HFFc6 (cell line): ENCODE measurements around the gene CCDC86. TPM values are rescaled to one million over a fixed set of nuclear protein-coding genes. Genes with fewer than 3 reads are reported as not detected.

Experiments
- DNase-seq: peaks from one replicate; pipeline ENCODE4 v3.0.0-alpha.2; 2018
- H3K27ac Mint-ChIP-seq: 2 replicates; pipeline ENCODE4 v1.8.0; 2020; ENCODE audit warnings: mild to moderate bottlenecking, mixed read lengths
- H3K27me3 Mint-ChIP-seq: 2 replicates; pipeline ENCODE4 v1.8.0; 2021; ENCODE audit warnings: mild to moderate bottlenecking, moderate library complexity, mixed read lengths; ENCODE audit not compliant: insufficient read depth
- H3K36me3 Mint-ChIP-seq: 2 replicates; pipeline ENCODE4 v1.8.0; 2021; ENCODE audit warnings: low read depth, mixed read lengths
- H3K4me1 Mint-ChIP-seq: 2 replicates; pipeline ENCODE4 v1.8.0; 2020; ENCODE audit warnings: low read depth, mixed read lengths
- H3K4me3 Mint-ChIP-seq: 2 replicates; pipeline ENCODE4 v1.8.0; 2020; ENCODE audit warnings: mild to moderate bottlenecking, moderate library complexity, mixed read lengths
- H3K9me3 Mint-ChIP-seq: 2 replicates; pipeline ENCODE4 v1.8.0; 2020; ENCODE audit warnings: mild to moderate bottlenecking, mixed read lengths
- CTCF ChIP-seq: fragments of 200-600 bp; sonication (generic); IDR thresholded peaks from 2 replicates; pipeline ENCODE4 v1.5.0; 2021; ENCODE audit warnings: antibody characterized with exemption, mild to moderate bottlenecking
- total RNA-seq, 6 experiments: library from RNA; stranded (reverse); fragmentation: NEBNext Ultra II Directional; extraction: Animal tissue kit (Norgen Biotek cat#: 25700); gene quantifications; 2 replicates in 1 of 6; 3 replicates in 5 of 6; pipeline ENCODE4 v1.2.3, GENCODE V29; 2021

The CCDC86 gene
- total RNA-seq, 6 experiments from 2014 or later = 45.4 to 66.3 (median 54.4) TPM

- no peak for DNase-seq
- peaks cover 2% of the 10 kb centered on the region for H3K27me3 Mint-ChIP-seq
- no peak for TF ChIP-seq CTCF
- H3K4me1 Mint-ChIP-seq = peaks cover 42% of the 10 kb centered on the region
- peaks cover 6% of the 10 kb centered on the region for H3K36me3 Mint-ChIP-seq
- no peaks in the 10 kb centered on the region for H3K9me3 Mint-ChIP-seq
- H3K4me3 Mint-ChIP-seq = peak overlapping the region; percentile 97; the same call in 1 of the 2 replicates
- peak overlapping the region; percentile 57 for H3K27ac Mint-ChIP-seq
These were observed 3.4 kb downstream of the CCDC86 start for GRCh38 chr11:60845338-60845737.

GRCh38 chr11:60847281-60847680 is 5.4 kb downstream of the CCDC86 start:
- peaks cover 20% of the 10 kb centered on the region for H3K36me3 Mint-ChIP-seq
- TF ChIP-seq CTCF = no peak
- no peaks in the 10 kb centered on the region for H3K9me3 Mint-ChIP-seq
- no peak overlapping the region for H3K27ac Mint-ChIP-seq
- DNase-seq = no peak
- H3K4me1 Mint-ChIP-seq = peaks cover 26% of the 10 kb centered on the region
- H3K4me3 Mint-ChIP-seq = no peak overlapping the region
- peaks cover 3% of the 10 kb centered on the region for H3K27me3 Mint-ChIP-seq

GRCh38 chr11:60847896-60848295 is 6.0 kb downstream of the CCDC86 start:
- no peak overlapping the region for H3K27ac Mint-ChIP-seq
- peaks cover 26% of the 10 kb centered on the region for H3K4me1 Mint-ChIP-seq
- peaks cover 3% of the 10 kb centered on the region for H3K27me3 Mint-ChIP-seq
- no peak for TF ChIP-seq CTCF
- no peak overlapping the region for H3K4me3 Mint-ChIP-seq
- no peaks in the 10 kb centered on the region for H3K9me3 Mint-ChIP-seq
- peaks cover 20% of the 10 kb centered on the region for H3K36me3 Mint-ChIP-seq
- no peak for DNase-seq

GRCh38 chr11:60848714-60849151 is 6.8 kb downstream of the CCDC86 start:
- Mint-ChIP-seq H3K27me3 (peaks cover 3% of the 10 kb centered on the region), H3K9me3 (no peaks in the 10 kb centered on the region), H3K4me3 (no peak overlapping the region), H3K36me3 (peaks cover 20% of the 10 kb centered on the region), H3K27ac (no peak overlapping the region), H3K4me1 (peaks cover 18% of the 10 kb centered on the region)
- TF ChIP-seq CTCF = no peak
- no peak for DNase-seq

GRCh38 chr11:60849641-60850520 is 8.0 kb downstream of the CCDC86 start:
- H3K9me3 Mint-ChIP-seq = no peaks in the 10 kb centered on the region
- peaks cover 20% of the 10 kb centered on the region for H3K36me3 Mint-ChIP-seq
- no peak overlapping the region for H3K4me3 Mint-ChIP-seq
- no peak for DNase-seq
- H3K4me1 Mint-ChIP-seq = peaks cover 7% of the 10 kb centered on the region
- H3K27me3 Mint-ChIP-seq = peaks cover 3% of the 10 kb centered on the region
- TF ChIP-seq CTCF = no peak
- H3K27ac Mint-ChIP-seq = no peak overlapping the region
